ENCODE data around the gene RNU4-1.

- TF ChIP-seq CTCF (IDR thresholded peaks at IDR 0.05), result no peak
- TF ChIP-seq POLR2A (IDR thresholded peaks at IDR 0.05), result no peak
Measured at GRCh38 chr12:120276734-120277133, 16.3 kb downstream of the RNU4-1 start.
